ENCODE results near the gene TROAP.

TROAP gene

DNA sequence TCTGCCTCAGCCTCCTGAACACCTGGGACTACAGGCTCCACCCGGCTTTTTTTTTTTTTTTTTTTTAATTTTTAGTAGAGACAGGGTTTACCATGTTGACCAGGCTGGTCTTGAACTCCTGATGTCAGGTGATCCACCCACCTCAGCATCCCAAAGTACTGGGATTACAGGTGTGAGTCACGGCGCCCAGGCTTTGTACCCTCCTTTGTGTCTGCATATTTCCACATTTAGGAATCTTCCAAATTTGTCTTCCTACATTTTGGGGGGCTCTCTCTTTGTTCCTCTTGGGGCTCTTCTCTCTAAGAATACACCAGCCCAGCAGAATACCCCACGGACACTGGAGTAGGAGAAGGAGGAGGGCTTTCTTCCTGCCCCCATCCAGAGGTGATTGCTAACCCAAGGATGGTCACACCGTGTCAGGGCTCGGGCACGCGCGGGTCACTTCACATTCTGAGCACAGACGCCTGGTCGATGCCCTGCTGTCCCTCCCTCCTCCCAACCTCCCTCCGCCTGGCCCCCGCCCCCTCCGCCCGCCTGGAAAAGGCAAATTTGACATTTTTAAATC, 21.5 kb downstream of the TROAP start:
- CTCF ChIA-PET = interaction anchor here (0.6 kb wide), 1 partner anchor 172 kb away, joined by 3 read pairs; no protein-coding TSS in a partner anchor
- POLR2A ChIA-PET = interaction anchor here (0.8 to 1.1 kb wide), 2 partner anchors 20 to 22 kb away, joined by 3 read pairs; partner anchors contain the start of gene TROAP
- no peak for TF ChIP-seq SUZ12 (IDR thresholded peaks at IDR 0.05)
- DNase-seq (ENCODE audit: extremely low spot score) = no peak

- DNase-seq (ENCODE audit: extremely low spot score) = no peak
- ChIA-PET POLR2A (interaction anchor here (4.0 kb wide), 1 partner anchor 22 kb away, joined by 30 read pairs; the partner anchor contains the start of gene TROAP), CTCF (interaction anchor here (4.5 kb wide), 1 partner anchor 13 kb away, joined by 43 read pairs; no protein-coding TSS in a partner anchor)
- TF ChIP-seq FOXM1 (IDR thresholded peaks at IDR 0.05; ENCODE audit: borderline replicate concordance) = no peak
- no peak for TF ChIP-seq L3MBTL2 (conservative IDR thresholded peaks at IDR 0.05)
- TF ChIP-seq ZNF384 (IDR thresholded peaks at IDR 0.05) = no peak
- TF ChIP-seq FOXK2 (IDR thresholded peaks at IDR 0.05) = no peak
- no peak for TF ChIP-seq ARNT (IDR thresholded peaks at IDR 0.05)
- no peak for TF ChIP-seq LEF1 (IDR thresholded peaks at IDR 0.05; ENCODE audit: borderline replicate concordance)
- TF ChIP-seq CTBP1 (IDR thresholded peaks at IDR 0.05; ENCODE audit: borderline replicate concordance) = no peak
- TF ChIP-seq BHLHE40 (IDR thresholded peaks at IDR 0.05; ENCODE audit: borderline replicate concordance) = no peak
- no peak for TF ChIP-seq TARDBP (IDR thresholded peaks at IDR 0.05)
- TF ChIP-seq NFRKB (IDR thresholded peaks at IDR 0.05) = no peak
- TF ChIP-seq ELF4 (IDR thresholded peaks at IDR 0.05) = no peak
- TF ChIP-seq FOXA1 (IDR thresholded peaks at IDR 0.05) = no peak
- TF ChIP-seq SUZ12 (IDR thresholded peaks at IDR 0.05) = no peak
- no peak for TF ChIP-seq PKNOX1 (IDR thresholded peaks at IDR 0.05)
- no peak for TF ChIP-seq HDGF (IDR thresholded peaks at IDR 0.05; ENCODE audit: borderline replicate concordance)
- no peak for TF ChIP-seq SP1 (IDR thresholded peaks at IDR 0.05)
Observed at GRCh38 chr12:49345051-49345824, 22.2 kb downstream of the TROAP start.

- POLR2A ChIA-PET = interaction anchor here (1.4 to 4.0 kb wide), 5 partner anchors 14 to 53 kb away, joined by 4 to 30 read pairs (median 7); partner anchors contain the start of genes SPATS2 and TROAP
- no peak for TF ChIP-seq SP1 (IDR thresholded peaks at IDR 0.05)
- TF ChIP-seq ARNT (IDR thresholded peaks at IDR 0.05) = no peak
- no peak for TF ChIP-seq FOXA1 (IDR thresholded peaks at IDR 0.05)
- no peak for TF ChIP-seq NFRKB (IDR thresholded peaks at IDR 0.05)
- no peak for DNase-seq (ENCODE audit: extremely low spot score)
- CTCF ChIA-PET = interaction anchor here (0.6 to 4.5 kb wide), 6 partner anchors 8 to 1585 kb away, joined by 3 to 43 read pairs (median 6); partner anchors contain the start of genes C1QL4 and TROAP
Observed at GRCh38 chr12:49345825-49346658, 23.0 kb downstream of the TROAP start.

- TF ChIP-seq SUZ12 (IDR thresholded peaks at IDR 0.05) = no peak
- TF ChIP-seq L3MBTL2 (conservative IDR thresholded peaks at IDR 0.05) = peak; percentile 83
- no peak for TF ChIP-seq HDGF (IDR thresholded peaks at IDR 0.05; ENCODE audit: borderline replicate concordance)
- POLR2A ChIA-PET = interaction anchor here (0.5 to 4.0 kb wide), 7 partner anchors 11 to 83 kb away, joined by 3 to 30 read pairs (median 5); partner anchors contain the start of genes SPATS2 and TROAP
- peak; percentile 48 for DNase-seq (ENCODE audit: extremely low spot score)
- CTCF ChIA-PET = interaction anchor here (0.6 to 4.5 kb wide), 16 partner anchors 9 to 1584 kb away, joined by 3 to 43 read pairs (median 4); partner anchors contain the start of genes C1QL4, SPATS2 and TROAP
Observed at GRCh38 chr12:49346659-49347310, 23.7 kb downstream of the TROAP start, which contains the start of gene DNAJC22. Gene DNAJC22, plus strand, starts transcription at chr12:49346888. Its CDS starts 1,985 bp downstream, at chr12:49348873.

DNA sequence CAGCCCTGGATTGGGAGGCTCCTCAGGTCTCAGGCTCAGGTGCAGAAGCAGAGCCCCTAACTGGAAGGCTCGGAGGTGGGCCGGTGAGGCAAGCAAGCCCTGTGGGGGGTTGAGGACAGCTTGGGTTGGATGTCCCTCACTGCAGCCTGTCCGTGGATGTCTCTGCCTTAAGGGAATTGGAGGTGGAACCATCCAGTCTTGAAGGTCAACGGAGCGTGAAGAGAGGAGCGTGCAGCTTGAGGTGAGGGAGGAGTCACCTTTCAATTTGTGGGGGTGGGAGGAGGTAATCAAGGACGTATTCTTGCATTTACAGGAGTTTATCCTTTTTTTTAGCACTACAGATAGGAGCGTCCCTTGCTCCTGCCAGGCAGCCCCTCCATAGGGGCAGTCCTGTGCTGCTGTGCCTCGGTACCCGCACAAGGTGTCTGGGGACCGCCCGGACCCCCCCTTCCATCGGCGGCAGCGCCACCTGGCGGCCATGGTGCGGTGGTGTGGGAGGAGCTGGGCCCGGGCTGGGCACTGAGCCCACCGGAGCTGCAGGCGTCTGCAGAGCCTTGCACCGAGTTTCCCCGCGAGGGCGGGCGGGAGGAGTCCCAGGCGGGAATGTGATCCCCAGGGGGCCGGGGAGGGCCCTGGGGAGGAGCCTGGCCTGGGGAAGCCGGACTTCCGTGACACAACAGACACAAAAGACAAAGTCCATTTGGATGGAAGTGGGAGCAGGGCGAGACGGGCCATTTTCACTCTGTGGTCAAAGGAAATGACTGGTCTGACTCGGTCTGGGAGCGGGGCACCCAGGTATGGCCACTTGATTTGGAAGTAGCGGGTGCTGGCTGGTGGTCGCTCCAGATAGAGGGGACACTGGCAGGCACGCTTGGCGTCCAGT, 24.5 kb downstream of the TROAP start:
- ChIA-PET CTCF (interaction anchor here (0.6 to 4.5 kb wide), 37 partner anchors 9 to 356 kb away, joined by 3 to 43 read pairs (median 4); partner anchors contain the start of genes C1QL4, SPATS2 and TROAP), POLR2A (interaction anchor here (0.5 to 4.0 kb wide), 9 partner anchors 11 to 217 kb away, joined by 3 to 30 read pairs (median 5); partner anchors contain the start of genes SPATS2 and TROAP)
- peak; percentile 89 for DNase-seq (ENCODE audit: extremely low spot score)
- TF ChIP-seq SP1 (IDR thresholded peaks at IDR 0.05) (no peak), LEF1 (IDR thresholded peaks at IDR 0.05; ENCODE audit: borderline replicate concordance) (no peak), FOXM1 (IDR thresholded peaks at IDR 0.05; ENCODE audit: borderline replicate concordance) (peak; percentile 80; the same call in 1 of the 2 replicates), ZNF384 (IDR thresholded peaks at IDR 0.05) (no peak), TARDBP (IDR thresholded peaks at IDR 0.05) (no peak), HDGF (IDR thresholded peaks at IDR 0.05; ENCODE audit: borderline replicate concordance) (0 out of 2 replicates have a peak, but pooled peaks have one; percentile 42), NFRKB (IDR thresholded peaks at IDR 0.05) (no peak)

DNA sequence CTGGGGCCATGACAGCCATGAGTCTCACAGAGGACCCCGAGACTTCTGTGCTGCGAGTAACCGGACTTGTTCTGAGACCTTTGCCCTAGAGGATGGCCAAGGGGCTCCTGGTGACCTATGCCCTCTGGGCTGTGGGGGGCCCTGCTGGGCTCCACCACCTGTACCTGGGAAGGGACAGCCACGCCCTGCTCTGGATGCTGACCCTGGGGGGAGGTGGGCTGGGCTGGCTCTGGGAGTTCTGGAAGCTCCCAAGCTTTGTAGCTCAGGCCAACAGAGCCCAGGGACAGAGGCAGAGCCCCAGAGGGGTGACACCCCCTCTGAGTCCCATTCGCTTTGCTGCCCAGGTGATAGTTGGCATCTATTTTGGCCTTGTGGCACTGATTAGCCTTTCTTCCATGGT, 25.7 kb downstream of the TROAP start:
- no peak for DNase-seq (ENCODE audit: extremely low spot score)
- TF ChIP-seq TARDBP (IDR thresholded peaks at IDR 0.05) (no peak), PKNOX1 (IDR thresholded peaks at IDR 0.05) (no peak), NFRKB (IDR thresholded peaks at IDR 0.05) (no peak), L3MBTL2 (conservative IDR thresholded peaks at IDR 0.05) (no peak), FOXK2 (IDR thresholded peaks at IDR 0.05) (no peak), SP1 (IDR thresholded peaks at IDR 0.05) (no peak), CTBP1 (IDR thresholded peaks at IDR 0.05; ENCODE audit: borderline replicate concordance) (no peak), ARNT (IDR thresholded peaks at IDR 0.05) (no peak), BHLHE40 (IDR thresholded peaks at IDR 0.05; ENCODE audit: borderline replicate concordance) (no peak), ZNF384 (IDR thresholded peaks at IDR 0.05) (no peak), ELF4 (IDR thresholded peaks at IDR 0.05) (no peak), HDGF (IDR thresholded peaks at IDR 0.05; ENCODE audit: borderline replicate concordance) (no peak), FOXM1 (IDR thresholded peaks at IDR 0.05; ENCODE audit: borderline replicate concordance) (no peak), SUZ12 (IDR thresholded peaks at IDR 0.05) (no peak)
- ChIA-PET CTCF (interaction anchor here (1.0 to 4.5 kb wide), 2 partner anchors 9 to 18 kb away, joined by 5 to 43 read pairs; no protein-coding TSS in a partner anchor), POLR2A (interaction anchor here (1.6 to 4.0 kb wide), 2 partner anchors 9 to 25 kb away, joined by 6 to 30 read pairs; partner anchors contain the start of gene TROAP)
